HG02759 (cell line): ENCODE results near the gene ZNF681.
"Not testable (repeated sequence)": the region's sequence is repeated elsewhere in the genome, so short reads cannot be mapped to it uniquely, and the experiment has no call there.

Experiments
- ATAC-seq: cut with Tn5 transposase; IDR thresholded peaks from one replicate; pipeline ENCODE4 v1.9.1; 2021; ENCODE audit warnings: mild to moderate bottlenecking, moderate library complexity; ENCODE audit not compliant: unreplicated experiment

ZNF681 gene

GRCh38 chr19:23698711-23699520 is 59.8 kb downstream of the ZNF681 start:
- ATAC-seq: no peak

- not testable (repeated sequence) for ATAC-seq
These were observed 65.8 kb downstream of the ZNF681 start for GRCh38 chr19:23692937-23693336.
